Kidney tubule cell (primary cell): ENCODE results near the gene GFRAL.
"Not testable (repeated sequence)": the region's sequence is repeated elsewhere in the genome, so short reads cannot be mapped to it uniquely, and the experiment has no call there.

ENCODE experiments used
- DNase-seq: peaks from one replicate; pipeline ENCODE4 v3.0.0-alpha.2; 2018; ENCODE audit warnings: low spot score

GFRAL gene, protein sequence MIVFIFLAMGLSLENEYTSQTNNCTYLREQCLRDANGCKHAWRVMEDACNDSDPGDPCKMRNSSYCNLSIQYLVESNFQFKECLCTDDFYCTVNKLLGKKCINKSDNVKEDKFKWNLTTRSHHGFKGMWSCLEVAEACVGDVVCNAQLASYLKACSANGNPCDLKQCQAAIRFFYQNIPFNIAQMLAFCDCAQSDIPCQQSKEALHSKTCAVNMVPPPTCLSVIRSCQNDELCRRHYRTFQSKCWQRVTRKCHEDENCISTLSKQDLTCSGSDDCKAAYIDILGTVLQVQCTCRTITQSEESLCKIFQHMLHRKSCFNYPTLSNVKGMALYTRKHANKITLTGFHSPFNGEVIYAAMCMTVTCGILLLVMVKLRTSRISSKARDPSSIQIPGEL

DNA sequence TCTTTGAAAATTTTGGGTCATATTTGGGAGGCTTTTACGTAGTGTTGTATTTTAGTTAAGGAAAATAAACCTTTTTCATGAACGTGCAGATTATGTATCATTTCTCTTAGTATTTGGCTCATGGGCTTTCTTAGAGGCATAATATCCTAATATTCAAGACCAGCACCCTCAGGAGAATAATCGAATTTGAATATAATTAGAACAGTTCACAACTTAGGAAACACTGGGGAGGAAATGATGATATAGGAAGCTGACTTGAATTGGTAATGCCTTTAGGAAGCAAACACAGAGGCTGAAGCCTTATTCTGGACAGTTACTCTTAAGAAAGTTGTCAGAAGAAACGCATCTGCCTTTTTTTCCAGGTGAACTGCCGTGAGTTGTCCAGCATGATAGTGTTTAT is at the start of gene GFRAL:
Gene GFRAL (plus strand): TSS at position 301 of the 400 bp plus-strand sequence. CDS start 86 bp downstream, at position 387.
- DNase-seq = no peak

DNA sequence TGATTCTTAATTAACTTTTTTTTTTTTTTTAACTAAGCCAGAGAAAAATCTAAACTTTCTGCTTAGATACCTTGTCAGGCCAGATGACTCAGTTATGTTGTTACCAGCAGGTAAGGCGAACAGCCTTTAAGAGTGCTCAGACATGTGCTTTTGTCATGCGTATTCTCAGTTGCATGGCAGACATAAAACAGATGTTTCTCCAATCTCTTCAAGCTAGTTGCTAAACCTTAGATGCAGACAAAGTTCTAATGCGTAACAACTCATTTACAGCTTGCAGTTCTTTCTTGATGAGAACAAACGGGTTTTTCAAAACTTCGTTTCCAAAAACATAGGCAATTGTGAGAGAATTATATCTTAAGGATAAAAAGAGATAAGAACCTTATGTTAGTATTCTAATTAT is 49.6 kb upstream of the GFRAL start:
- no peak for DNase-seq

DNA sequence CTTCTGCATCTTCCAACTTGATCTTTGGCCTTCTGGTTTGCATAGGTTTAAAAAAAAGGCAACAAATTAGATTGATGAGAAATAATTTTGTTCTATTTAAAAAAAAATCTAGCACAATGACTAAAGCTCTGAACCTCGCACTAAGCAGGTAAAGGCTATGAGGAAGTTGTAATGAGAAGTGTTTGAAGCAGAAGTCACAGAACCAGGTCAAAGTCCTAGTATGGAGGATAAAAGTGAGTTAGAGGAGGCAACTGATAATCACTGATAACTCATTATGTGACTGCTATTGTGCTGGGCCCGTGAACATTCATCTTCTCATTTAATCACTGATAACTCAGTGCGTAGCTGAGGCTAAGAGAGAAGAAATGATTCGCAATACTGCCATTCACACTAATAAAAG is 46.1 kb upstream of the GFRAL start:
- no peak for DNase-seq

DNA sequence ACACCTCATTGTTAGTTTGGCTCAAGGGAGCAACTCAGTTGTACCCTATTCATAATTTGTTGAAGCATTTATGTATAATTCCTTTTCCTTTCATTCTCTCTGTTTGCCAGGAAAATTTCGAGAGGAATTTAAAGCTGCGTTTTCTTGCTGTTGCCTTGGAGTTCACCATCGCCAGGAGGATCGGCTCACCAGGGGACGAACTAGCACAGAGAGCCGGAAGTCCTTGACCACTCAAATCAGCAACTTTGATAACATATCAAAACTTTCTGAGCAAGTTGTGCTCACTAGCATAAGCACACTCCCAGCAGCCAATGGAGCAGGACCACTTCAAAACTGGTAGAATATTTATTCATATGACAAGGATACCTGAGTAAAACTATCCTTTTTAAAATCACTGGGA is 45.2 kb upstream of the GFRAL start:
- no peak for DNase-seq

DNA sequence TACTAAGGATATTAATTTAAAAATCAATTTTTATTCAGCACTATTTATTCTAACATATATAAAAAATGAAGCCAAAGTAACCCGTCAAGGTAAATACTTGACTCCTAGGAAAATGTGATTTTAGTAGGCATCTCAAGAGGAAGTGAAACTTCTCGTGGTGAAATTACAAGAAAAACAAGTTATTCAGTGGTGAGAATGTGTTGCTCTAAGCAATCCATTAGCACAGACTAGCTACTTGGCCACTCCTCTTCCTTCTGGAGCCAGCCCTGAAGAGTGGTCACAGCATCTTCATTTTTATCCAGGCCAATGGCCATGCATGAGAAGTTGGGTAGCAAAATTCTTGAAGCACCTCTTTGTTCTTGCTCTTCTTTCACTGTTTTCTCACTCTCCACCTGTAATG is 40.4 kb upstream of the GFRAL start:
- no peak for DNase-seq

DNA sequence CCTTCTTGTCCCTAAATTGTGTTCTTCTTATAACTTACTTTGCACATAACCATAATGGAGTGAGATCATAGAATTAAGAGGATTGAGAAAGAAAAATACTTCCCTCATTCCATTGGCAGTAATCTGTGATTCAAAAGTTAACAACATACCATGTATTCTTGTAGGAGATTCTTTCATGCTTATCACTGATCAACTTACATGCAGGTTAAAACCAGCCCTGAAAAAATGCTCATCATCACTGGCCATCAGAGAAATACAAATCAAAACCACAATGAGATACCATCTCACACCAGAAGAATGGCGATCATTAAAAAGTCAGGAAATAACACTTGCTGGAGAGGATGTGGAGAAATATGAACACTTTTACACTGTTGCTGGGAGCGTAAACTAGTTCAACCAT is 36.5 kb upstream of the GFRAL start:
- DNase-seq = no peak

DNA sequence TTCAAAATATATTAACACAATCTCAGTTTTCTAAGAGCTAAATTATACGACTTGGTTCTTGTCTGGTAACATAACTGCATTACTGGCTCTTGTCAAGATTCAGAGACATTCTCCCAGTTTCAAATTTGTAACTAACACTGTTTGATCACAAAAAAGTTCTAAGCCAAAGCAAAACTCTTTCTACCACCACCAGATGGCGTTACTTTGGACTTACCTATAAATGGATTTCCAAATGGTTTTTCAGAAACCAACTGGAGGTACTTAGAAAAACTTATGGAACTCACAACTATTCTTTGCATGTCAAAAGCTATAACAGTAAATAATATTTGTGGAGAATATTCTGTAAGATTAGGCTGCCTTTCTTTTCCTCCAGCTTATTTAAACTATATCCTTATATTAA is 34.2 kb upstream of the GFRAL start:
- DNase-seq = peak; percentile 8

DNA sequence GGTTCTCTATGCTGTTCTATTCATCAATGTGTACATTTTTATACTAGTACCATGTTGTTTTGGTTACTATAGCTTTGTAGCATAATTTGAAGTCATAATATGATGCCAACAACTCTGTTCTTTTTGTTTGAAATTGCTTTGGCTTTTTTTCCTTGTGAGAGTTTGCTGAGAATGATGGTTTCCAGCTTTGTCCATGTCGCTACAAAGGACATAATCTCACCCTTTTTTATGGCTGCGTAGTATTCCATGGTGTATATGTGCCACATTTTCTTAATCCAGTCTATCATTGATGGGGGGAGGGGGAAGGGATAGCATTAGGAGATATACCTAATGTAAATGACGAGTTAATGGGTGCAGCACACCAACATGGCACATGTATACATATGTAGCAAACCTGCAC is 30.1 kb upstream of the GFRAL start:
- DNase-seq = not testable (repeated sequence)

DNA sequence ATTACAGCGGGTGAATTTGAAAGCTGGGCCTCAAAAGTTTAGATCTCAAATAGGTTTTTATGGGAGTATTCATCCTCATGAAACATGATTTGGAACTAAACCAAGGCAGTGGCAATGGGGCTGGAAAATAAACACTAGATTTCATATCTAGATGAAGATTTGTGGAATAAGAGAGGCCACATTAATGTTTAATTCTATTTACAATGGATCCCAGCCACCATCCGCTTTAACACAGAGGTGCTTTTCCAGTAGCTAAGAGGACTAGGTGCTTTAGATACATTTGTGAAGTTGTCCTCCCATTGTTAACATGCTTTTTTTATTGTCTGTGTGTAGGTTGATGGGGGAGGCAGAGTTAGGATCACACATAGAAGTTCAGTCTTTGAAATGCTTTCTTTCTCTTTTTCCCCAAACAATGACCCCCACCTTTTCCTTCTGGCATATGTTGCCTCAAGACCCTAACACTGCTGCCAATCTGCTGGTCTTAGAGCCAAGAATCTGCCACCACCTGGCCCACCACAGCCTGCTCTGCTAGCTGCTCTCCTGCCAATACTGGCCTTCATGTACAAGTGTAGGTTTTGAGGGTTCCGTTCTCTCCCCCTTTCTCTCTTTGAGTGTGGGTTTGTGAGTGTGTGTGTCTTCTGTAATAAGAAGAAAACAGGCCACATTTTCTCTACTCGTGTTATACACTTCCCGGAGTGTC is 27.8 kb upstream of the GFRAL start:
- no peak for DNase-seq

DNA sequence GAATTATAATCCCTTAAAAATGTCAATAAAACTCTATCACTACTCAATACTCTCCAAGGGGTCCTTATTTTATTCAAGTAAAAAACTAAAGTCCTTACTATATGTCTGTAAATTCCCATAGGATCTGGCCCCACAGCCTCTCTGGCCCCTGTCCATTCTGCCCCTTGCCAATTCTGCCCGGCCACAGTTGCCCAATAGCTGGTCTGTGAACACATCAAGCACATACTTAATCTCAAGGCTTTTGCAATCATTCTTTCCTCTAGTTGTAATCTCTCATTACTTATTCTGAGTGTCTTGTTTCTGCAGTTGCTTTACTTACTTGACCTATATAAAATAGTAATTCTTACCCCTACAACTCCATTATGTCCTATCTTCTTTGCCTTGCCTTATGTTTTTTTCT is 22.5 kb upstream of the GFRAL start:
- no peak for DNase-seq

DNA sequence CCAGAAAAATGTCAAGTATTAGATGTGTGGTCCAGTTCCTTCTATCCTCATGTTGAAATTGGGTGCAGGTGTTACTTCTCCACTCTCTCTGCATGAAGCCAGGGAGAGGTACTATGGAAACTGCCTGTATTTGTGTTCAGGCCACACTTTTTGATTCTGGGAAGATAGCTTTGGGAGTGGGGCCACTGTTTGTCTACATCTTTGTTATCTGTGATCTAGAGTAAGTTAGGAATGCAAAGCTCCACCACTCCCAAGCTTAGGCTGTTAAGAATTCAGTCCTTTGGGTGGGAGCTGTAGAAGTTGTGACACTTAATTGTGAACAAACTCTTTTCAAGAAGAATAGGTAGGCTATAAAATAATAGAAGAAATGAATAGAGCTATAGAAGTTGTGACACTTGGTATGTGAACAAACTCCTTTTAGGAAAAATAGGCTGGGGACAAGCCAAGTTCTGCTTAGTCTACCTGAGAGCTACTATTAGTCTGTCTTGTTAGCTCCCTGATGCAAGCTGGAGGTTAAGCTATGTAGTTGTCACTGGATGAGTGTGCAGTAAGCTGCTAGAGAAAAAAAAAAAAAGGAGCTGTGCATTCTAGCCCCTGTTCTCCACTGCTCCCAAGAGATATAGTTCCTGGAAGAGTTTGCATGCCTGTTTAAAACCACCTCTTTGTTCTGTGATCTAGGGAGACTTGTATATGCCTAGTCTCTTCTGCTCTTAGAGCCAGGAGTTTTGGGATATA is 7.1 kb upstream of the GFRAL start:
- DNase-seq = no peak

DNA sequence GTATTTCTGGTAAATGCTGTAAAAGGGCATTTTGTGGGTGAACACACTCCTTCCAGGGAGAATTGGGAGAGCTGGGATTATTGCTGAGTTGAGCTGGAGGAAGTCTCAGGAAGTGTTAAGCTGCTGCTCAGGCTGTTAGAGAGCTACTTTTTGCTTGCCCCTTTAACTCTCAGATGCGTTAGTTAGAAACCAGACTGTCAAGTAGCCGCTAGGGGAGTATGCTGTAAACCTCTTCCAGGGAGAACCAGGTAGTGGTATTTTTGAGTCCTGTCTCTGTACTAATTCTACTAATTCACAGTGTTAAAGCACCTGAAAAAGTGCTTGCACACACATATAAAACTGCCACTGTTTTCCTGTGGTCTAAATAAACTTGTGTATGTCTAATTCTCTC is 6.6 kb upstream of the GFRAL start:
- no peak for DNase-seq

DNA sequence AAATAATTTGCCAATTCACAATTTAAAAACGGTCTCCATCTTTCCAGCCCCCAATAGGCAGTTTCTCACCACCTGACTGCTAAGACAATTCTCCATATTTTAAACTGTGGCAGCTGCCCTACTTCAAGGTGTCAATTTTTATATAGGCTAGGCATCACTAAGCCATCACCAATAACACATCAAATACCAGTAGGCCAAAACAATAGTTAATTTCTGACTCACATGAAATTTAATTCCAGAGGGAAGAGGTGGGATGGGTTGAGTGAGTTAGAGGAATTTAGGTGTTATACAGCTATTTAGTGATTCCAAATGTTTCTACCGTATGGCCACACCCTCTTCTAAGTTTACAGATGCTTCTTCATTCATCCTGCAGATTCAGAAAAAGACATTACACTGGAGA is 49.9 kb downstream of the GFRAL start:
- no peak for DNase-seq

DNA sequence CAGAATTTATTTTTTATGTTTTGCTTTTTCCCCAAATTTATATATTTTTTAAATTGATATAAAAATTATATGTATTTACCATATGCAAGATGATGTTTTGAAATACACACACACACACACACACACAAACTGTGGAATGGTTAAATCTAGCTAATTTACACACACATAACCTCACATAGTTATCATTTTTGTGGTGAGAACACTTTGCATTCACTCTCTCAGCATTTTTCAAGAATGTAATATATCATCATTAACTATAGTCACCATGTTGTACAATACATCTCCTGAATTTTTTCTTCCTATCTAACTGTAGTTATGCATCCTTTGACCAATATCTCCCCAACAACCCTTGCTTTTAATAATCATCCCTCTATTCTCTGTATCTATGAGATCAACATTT is 52.2 kb downstream of the GFRAL start:
- no peak for DNase-seq

DNA sequence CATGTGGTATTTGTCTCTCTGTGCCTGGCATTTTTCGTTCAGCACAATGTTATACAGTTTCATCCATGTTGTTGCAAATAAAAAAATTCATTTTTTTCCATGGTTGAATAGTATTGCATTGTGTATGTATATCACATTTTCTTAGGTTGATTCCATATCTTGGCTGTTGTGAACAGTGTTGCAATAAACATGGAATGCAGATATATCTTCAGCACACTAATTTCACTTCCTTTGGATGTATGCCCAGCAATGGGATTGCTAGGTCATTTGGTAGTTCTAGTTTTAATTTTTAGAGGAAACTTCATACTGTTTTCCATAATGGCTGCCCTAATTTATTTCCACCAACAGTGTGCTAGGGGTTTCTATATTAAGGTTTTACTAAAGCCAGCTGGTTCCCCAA is 52.6 kb downstream of the GFRAL start:
- no peak for DNase-seq

DNA sequence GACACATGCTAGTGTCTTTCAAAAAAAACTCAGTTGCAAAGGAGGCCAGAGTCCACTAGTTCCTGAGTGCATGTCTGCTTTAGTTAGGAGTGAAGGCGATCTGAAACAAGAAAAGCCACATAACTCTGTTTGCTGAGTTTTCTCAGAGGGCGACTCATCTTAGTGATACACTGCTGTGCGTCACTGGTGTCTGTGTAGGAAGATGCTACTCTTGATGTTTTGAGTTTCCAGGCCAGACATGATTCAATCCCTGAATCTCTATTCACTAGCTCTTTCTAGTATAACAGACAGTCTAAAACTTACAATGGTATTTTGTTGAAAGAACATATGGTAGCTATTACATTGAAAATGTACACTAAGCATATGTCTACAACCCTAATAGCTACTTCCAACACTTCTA is 60.9 kb downstream of the GFRAL start:
- no peak for DNase-seq

DNA sequence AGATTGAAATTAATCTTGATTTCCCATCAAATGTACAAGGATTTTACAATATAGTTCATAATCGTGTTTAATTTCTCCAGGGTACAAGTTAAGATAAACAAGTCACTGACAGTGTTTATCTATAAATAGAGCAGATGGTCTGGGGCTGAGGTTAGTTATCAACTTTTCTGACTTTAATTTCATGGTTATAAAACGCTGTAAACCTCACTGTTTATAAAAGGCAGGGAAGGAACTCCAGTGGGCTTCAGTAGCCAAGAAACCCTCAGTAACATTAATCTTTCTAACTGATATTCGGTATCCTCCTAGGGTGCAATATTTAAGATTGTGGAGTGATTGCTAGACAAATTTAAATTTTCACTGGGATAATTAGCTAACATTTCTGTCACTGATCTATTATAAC is 68.6 kb downstream of the GFRAL start:
- DNase-seq = no peak

DNA sequence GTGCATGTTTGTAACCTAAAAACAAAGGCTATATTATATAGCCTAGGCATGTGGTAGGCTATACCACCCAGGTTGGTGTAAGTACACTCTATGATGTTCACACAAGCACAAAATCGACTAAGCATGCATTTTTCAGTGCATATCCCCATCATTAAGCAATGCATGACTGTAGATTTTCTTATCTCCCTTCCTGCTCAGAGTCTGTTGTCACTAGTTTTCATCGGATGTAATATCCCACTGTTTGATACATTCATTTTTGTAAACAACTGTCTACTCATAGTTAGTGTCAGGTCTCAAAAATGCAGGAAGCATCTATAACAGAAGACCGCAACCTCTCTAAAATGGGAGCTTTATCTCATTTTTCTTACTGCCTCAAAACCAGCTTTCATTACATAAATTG is 70.7 kb downstream of the GFRAL start:
- DNase-seq = no peak

DNA sequence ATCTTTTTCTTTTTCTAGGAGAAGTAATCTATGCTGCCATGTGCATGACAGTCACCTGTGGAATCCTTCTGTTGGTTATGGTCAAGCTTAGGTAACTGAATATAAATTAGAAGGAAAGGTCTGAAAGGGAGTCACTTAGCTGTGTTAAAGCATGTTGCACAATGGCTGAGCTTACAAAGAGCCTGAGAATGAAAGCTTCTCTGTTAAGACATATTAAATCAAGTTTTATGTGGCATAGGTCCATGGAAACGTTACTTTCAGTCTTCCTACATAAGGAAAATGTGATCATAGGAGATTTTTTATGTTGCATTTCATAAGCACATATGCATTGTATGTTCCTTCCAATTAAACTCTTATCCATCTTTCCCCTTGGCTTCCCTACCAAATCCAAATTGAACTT is 72.1 kb downstream of the GFRAL start:
- DNase-seq = no peak

DNA sequence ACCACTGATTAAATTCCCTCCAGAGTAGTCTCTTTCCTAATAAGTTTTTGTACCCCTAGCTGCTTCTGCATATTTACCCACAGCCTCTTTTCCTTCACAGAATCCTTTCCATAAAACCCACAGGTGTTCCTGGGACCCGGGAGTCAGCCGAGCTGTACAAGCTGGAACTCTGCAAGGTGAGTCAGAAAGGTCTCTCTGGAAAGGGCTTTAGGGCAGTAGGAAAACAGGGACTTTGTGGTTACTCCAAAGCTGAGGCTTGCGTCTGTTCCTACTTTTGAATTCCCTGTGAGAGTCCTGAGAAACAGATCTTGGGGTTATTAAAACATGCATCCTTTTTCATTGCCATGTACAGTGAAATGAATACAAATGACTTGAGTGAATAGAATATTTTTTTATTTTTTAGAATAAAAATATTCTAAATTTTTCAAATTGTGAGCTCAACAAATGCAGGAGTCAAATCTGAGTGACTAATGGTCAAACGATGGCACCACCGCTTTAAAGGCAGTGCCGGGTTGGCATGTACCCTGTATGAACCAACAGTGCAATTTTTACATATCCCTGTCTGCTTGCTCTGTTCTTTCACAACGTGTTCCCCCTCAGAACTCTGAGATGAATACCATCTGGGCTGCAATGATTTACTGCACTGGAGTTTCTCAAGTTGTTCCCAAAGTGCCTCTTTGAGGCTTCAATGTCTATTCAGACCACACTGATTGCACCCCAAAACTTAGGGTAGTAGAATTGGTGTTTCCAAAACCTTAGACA is 78.4 kb downstream of the GFRAL start:
- no peak for DNase-seq

DNA sequence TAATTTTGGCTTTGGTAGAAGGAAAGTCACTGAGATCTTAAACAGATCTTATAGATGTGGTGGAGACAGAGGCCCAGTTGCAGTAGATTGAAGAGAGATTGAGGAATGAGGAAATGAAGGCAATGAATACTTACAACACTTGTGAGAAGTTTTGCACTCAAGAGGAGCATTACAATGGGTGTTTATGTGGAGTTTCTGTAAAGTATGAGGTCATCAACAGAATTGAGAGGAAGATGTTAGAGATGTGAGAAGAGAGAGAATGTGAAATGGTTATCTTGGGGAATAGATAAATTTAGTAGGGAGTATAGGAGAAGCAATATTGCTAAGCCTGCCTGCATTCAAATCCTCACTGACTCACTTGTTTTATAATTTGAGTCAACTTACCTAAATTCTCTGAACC is 83.4 kb downstream of the GFRAL start:
- no peak for DNase-seq

DNA sequence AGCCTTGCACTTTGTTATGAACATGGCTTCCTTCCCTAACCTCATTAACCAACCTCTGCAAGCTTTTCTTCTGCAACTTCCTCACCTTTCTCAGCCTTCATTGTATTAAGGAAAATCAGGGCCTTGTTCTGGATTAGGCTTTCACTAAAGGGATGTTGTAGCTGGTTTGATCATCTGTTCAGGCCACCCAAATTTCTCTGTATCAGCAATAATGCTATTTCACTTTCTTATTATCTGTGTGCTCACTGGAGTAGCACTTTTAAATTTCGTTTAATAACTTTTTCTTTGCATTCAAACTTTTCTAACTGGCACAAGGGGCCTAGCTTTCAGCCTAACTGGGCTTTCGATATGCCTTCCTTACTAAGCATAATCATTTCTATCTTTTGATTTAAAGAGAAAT is 96.7 kb downstream of the GFRAL start:
- no peak for DNase-seq
